GM08714 (cell line): Measurements from ENCODE around the gene CACNA1B.
"Not testable (repeated sequence)": the region's sequence is repeated elsewhere in the genome, so short reads cannot be mapped to it uniquely, and the experiment has no call there.

ENCODE experiments used
- H3K4me3 ChIP-seq: fragments of 200-500 bp; sonication (Bioruptor generic); 2 replicates; pipeline ENCODE4 v1.5.1; 2014; ENCODE audit warnings: mild to moderate bottlenecking, low read length, inconsistent platforms

CACNA1B gene

GRCh38 chr9:138149672-138150656 is 272.4 kb downstream of the CACNA1B start:
- H3K4me3 ChIP-seq: peak overlapping the region; percentile 2; the same call in 1 of the 2 replicates

DNA sequence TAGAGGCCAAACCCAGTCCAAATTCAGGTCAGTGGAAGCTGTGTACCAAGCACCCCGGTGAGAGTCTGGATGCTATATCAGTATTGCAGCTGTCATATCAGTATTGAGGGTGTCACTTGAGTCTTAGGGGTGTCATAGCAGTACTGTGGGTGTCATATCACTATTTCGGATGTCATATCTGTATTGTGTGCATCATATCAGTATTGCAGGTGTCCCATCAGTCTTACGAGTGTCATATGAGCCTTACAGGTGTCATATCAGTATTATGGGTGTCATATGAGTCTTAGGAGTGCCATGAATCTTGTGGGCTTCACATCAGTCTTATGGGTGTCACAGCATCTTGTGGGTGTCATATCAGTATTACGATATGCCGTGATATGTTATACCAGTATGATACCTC is 278.2 kb downstream of the CACNA1B start:
- H3K4me3 ChIP-seq: not testable (repeated sequence)

GRCh38 chr9:138166793-138167192 is 289.2 kb downstream of the CACNA1B start:
- not testable (repeated sequence) for H3K4me3 ChIP-seq
